Measurements from ENCODE around the gene GSTA3.
A peak's percentile ranks its signal among the peaks of the same experiment; 100 is the strongest.

Gene GSTA3

GRCh38 chr6:52893803-52894202 lies 15.7 kb downstream of the GSTA3 start:
- no peak overlapping the region for H3K27ac ChIP-seq (ENCODE audit: low read length, poor library complexity, severe bottlenecking)
- no peak overlapping the region for H3K18ac ChIP-seq (ENCODE audit: low read depth in 1 of 2, low read length in 2 of 2)

DNA sequence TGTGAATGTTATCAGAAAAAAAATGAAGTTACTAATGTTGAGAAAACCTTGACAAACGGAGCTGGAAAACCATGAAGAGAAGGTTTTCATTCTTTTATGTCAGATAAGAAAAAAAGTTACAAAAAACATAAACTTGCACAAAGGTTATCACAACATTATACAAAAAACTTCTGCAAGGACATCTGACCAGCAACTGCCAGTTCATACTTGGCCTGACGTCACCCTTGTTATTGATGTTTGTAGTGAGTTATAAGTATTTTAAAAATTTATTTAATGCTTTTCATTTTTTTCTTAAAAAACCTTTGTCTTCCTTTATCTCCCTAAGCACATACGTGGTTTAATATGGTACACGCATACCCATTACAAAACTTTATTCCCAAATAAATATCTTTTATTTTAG lies 16.3 kb downstream of the GSTA3 start:
- 100% methylated on average over 2 of the region's 4 CpGs for WGBS
- no peak for DNase-seq

More at GRCh38 chr6:52893803-52894202, 15.7 kb downstream of the GSTA3 start:
- no peaks in the 10 kb centered on the region for H3K9me3 ChIP-seq (ENCODE audit: control insufficient read depth, low read length)
- DNase-seq: no peak
- H2BK12ac ChIP-seq (ENCODE audit: low read length in 2 of 2): no peak overlapping the region
- H2BK5ac ChIP-seq (ENCODE audit: low read depth, low read length, poor library complexity, severe bottlenecking): no peak overlapping the region
- H3K4me1 ChIP-seq (ENCODE audit: control insufficient read depth, insufficient read depth, low read depth, low read length): no peaks in the 10 kb centered on the region
- H2AFZ ChIP-seq (ENCODE audit: low read depth, low read length): no peak overlapping the region
- H3K4ac ChIP-seq (ENCODE audit: low read depth in 1 of 2, low read length in 2 of 2): no peak overlapping the region
- no peak overlapping the region for H2AK5ac ChIP-seq (ENCODE audit: low read length, severe bottlenecking)
- H2BK120ac ChIP-seq (ENCODE audit: low read depth, low read length): no peak overlapping the region
- H3K4me3 ChIP-seq (ENCODE audit: insufficient read depth in 1 of 2, low read depth in 1 of 2, low read length in 2 of 2): no peak overlapping the region
- no peak overlapping the region for H4K91ac ChIP-seq (ENCODE audit: low read length)
- peaks cover 0 to 2% of the 10 kb centered on the region in 2 experiments for H3K27me3 ChIP-seq (ENCODE audit: control insufficient read depth in 1 of 2, insufficient read depth in 1 of 2, low read length in 2 of 2)
- WGBS: 90% methylated on average over 2 of the region's 2 CpGs
- H3K36me3 ChIP-seq (ENCODE audit: control insufficient read depth in 1 of 2, insufficient read depth in 2 of 2, low read depth in 1 of 2, low read length in 2 of 2): no peaks in the 10 kb centered on the region
- H3K14ac ChIP-seq (ENCODE audit: low read length in 2 of 2): no peak overlapping the region
- no peak overlapping the region for H3K9ac ChIP-seq (ENCODE audit: low read length)
- H2BK15ac ChIP-seq (ENCODE audit: low read depth, poor library complexity, severe bottlenecking): no peak overlapping the region
- H3K4me2 ChIP-seq (ENCODE audit: low read length, poor library complexity, severe bottlenecking): no peak overlapping the region
- H3K79me1 ChIP-seq (replicated peaks; ENCODE audit: low read length, poor library complexity, severe bottlenecking): no peaks in the 10 kb centered on the region
- no peak overlapping the region for H3K23ac ChIP-seq (ENCODE audit: low read length in 2 of 2)
- H4K8ac ChIP-seq (ENCODE audit: low read length): no peak overlapping the region

DNA sequence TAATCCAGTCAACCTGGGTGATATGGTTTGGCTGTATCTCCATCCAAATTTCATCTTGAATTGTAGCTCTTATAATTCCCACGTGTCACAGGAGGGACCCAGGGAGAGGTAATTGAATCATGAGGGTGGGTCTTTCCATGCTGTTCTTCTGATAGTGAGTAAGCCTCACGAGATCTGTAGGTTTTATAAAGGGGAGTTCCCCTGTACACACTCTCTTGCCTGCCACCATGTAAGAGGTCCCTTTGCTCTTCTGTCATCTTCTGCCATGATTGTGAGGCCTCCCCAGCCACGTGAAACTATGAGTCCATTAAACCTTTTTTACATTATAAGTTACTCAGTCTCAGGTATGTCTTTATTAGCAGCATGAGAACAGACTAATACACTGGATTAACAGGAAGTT lies 19.5 kb downstream of the GSTA3 start:
- Histone ChIP-seq H3K9ac (ENCODE audit: low read length) (no peak overlapping the region), H2BK15ac (ENCODE audit: low read depth, poor library complexity, severe bottlenecking) (no peak overlapping the region), H3K79me1 (replicated peaks; ENCODE audit: low read length, poor library complexity, severe bottlenecking) (no peaks in the 10 kb centered on the region), H3K4me1 (ENCODE audit: control insufficient read depth, insufficient read depth, low read depth, low read length) (no peaks in the 10 kb centered on the region), H3K14ac (ENCODE audit: low read length in 2 of 2) (no peak overlapping the region), H2BK12ac (ENCODE audit: low read length in 2 of 2) (no peak overlapping the region), H3K27ac (ENCODE audit: low read length, poor library complexity, severe bottlenecking) (no peak overlapping the region), H4K8ac (ENCODE audit: low read length) (no peak overlapping the region), H2AFZ (ENCODE audit: low read depth, low read length) (no peak overlapping the region), H2AK5ac (ENCODE audit: low read length, severe bottlenecking) (no peak overlapping the region), H4K91ac (ENCODE audit: low read length) (no peak overlapping the region), H3K4ac (ENCODE audit: low read depth in 1 of 2, low read length in 2 of 2) (no peak overlapping the region), H3K27me3 (ENCODE audit: control insufficient read depth in 1 of 2, insufficient read depth in 1 of 2, low read length in 2 of 2) (no peaks in the 10 kb centered on the region), H3K36me3 (ENCODE audit: control insufficient read depth in 1 of 2, insufficient read depth in 2 of 2, low read depth in 1 of 2, low read length in 2 of 2) (no peaks in the 10 kb centered on the region), H3K4me2 (ENCODE audit: low read length, poor library complexity, severe bottlenecking) (no peak overlapping the region), H2BK120ac (ENCODE audit: low read depth, low read length) (no peak overlapping the region), H3K23ac (ENCODE audit: low read length in 2 of 2) (no peak overlapping the region), H3K18ac (ENCODE audit: low read depth in 1 of 2, low read length in 2 of 2) (no peak overlapping the region), H2BK5ac (ENCODE audit: low read depth, low read length, poor library complexity, severe bottlenecking) (no peak overlapping the region), H3K4me3 (ENCODE audit: insufficient read depth in 1 of 2, low read depth in 1 of 2, low read length in 2 of 2) (no peak overlapping the region), H3K9me3 (ENCODE audit: control insufficient read depth, low read length) (no peaks in the 10 kb centered on the region)
- WGBS: 91% methylated on average over 3 of the region's 3 CpGs
- DNase-seq: no peak

More for the DNA sequence above, 16.3 kb downstream of the GSTA3 start:
- H2BK5ac ChIP-seq (ENCODE audit: low read depth, low read length, poor library complexity, severe bottlenecking): no peak overlapping the region
- no peak overlapping the region for H4K8ac ChIP-seq (ENCODE audit: low read length)
- peaks cover 0 to 2% of the 10 kb centered on the region in 2 experiments for H3K27me3 ChIP-seq (ENCODE audit: control insufficient read depth in 1 of 2, insufficient read depth in 1 of 2, low read length in 2 of 2)
- H4K91ac ChIP-seq (ENCODE audit: low read length): no peak overlapping the region
- H3K4ac ChIP-seq (ENCODE audit: low read depth in 1 of 2, low read length in 2 of 2): no peak overlapping the region
- H2AK5ac ChIP-seq (ENCODE audit: low read length, severe bottlenecking): no peak overlapping the region
- H3K23ac ChIP-seq (ENCODE audit: low read length in 2 of 2): no peak overlapping the region
- no peak overlapping the region for H2AFZ ChIP-seq (ENCODE audit: low read depth, low read length)
- no peak overlapping the region for H2BK15ac ChIP-seq (ENCODE audit: low read depth, poor library complexity, severe bottlenecking)
- no peaks in the 10 kb centered on the region for H3K36me3 ChIP-seq (ENCODE audit: control insufficient read depth in 1 of 2, insufficient read depth in 2 of 2, low read depth in 1 of 2, low read length in 2 of 2)
- H3K4me1 ChIP-seq (ENCODE audit: control insufficient read depth, insufficient read depth, low read depth, low read length): no peaks in the 10 kb centered on the region
- no peak overlapping the region for H3K4me3 ChIP-seq (ENCODE audit: insufficient read depth in 1 of 2, low read depth in 1 of 2, low read length in 2 of 2)
- no peak overlapping the region for H3K9ac ChIP-seq (ENCODE audit: low read length)
- H3K4me2 ChIP-seq (ENCODE audit: low read length, poor library complexity, severe bottlenecking): no peak overlapping the region
- no peak overlapping the region for H3K14ac ChIP-seq (ENCODE audit: low read length in 2 of 2)
- no peak overlapping the region for H3K27ac ChIP-seq (ENCODE audit: low read length, poor library complexity, severe bottlenecking)
- no peak overlapping the region for H3K18ac ChIP-seq (ENCODE audit: low read depth in 1 of 2, low read length in 2 of 2)
- H3K9me3 ChIP-seq (ENCODE audit: control insufficient read depth, low read length): no peaks in the 10 kb centered on the region
- H3K79me1 ChIP-seq (replicated peaks; ENCODE audit: low read length, poor library complexity, severe bottlenecking): no peaks in the 10 kb centered on the region
- H2BK120ac ChIP-seq (ENCODE audit: low read depth, low read length): no peak overlapping the region
- no peak overlapping the region for H2BK12ac ChIP-seq (ENCODE audit: low read length in 2 of 2)

DNA sequence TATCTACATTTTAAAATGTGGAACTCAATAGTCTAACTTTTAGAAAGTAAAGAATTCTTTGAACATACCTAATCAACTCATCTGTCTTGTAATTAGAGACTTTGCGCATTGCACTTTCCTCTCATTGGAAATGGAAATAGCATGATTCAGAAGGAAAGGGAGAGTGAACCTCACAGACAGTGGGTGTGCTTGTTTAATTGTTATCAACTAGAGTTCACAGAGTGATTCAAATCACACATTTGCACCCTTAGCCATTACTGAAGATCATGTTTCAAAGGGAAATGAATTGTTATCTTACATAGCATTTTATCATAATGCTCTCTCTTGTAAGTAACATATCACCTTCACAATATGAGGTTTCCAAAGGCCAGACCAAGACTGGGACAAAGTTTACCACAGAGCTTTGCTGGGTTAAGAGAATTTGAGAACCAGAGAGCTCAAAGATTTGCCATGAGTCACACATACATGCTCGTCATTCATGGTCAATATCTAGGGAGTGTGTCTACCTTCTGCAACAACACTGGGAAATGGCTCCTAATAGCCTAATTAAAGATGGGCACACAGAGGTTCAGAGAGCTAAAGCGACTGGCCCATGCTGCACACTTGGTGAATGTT lies 21.5 kb downstream of the GSTA3 start:
- Histone ChIP-seq H2BK5ac (ENCODE audit: low read depth, low read length, poor library complexity, severe bottlenecking) (no peak overlapping the region), H3K4me1 (ENCODE audit: control insufficient read depth, insufficient read depth, low read depth, low read length) (no peaks in the 10 kb centered on the region), H2AFZ (ENCODE audit: low read depth, low read length) (no peak overlapping the region), H2BK120ac (ENCODE audit: low read depth, low read length) (no peak overlapping the region), H3K23ac (ENCODE audit: low read length in 2 of 2) (no peak overlapping the region), H3K27me3 (ENCODE audit: control insufficient read depth in 1 of 2, insufficient read depth in 1 of 2, low read length in 2 of 2) (no peaks in the 10 kb centered on the region), H3K4ac (ENCODE audit: low read depth in 1 of 2, low read length in 2 of 2) (no peak overlapping the region), H3K18ac (ENCODE audit: low read depth in 1 of 2, low read length in 2 of 2) (peak overlapping the region in 1 of 2 experiments; percentile 3), H3K9me3 (ENCODE audit: control insufficient read depth, low read length) (no peaks in the 10 kb centered on the region), H4K91ac (ENCODE audit: low read length) (no peak overlapping the region), H4K8ac (ENCODE audit: low read length) (no peak overlapping the region), H3K79me1 (replicated peaks; ENCODE audit: low read length, poor library complexity, severe bottlenecking) (no peaks in the 10 kb centered on the region), H2BK15ac (ENCODE audit: low read depth, poor library complexity, severe bottlenecking) (no peak overlapping the region), H3K4me3 (ENCODE audit: insufficient read depth in 1 of 2, low read depth in 1 of 2, low read length in 2 of 2) (no peak overlapping the region), H3K9ac (ENCODE audit: low read length) (no peak overlapping the region), H3K27ac (ENCODE audit: low read length, poor library complexity, severe bottlenecking) (no peak overlapping the region), H2AK5ac (ENCODE audit: low read length, severe bottlenecking) (no peak overlapping the region), H3K4me2 (ENCODE audit: low read length, poor library complexity, severe bottlenecking) (no peak overlapping the region), H3K36me3 (ENCODE audit: control insufficient read depth in 1 of 2, insufficient read depth in 2 of 2, low read depth in 1 of 2, low read length in 2 of 2) (no peaks in the 10 kb centered on the region), H2BK12ac (ENCODE audit: low read length in 2 of 2) (no peak overlapping the region), H3K14ac (ENCODE audit: low read length in 2 of 2) (no peak overlapping the region)
- no peak for DNase-seq
- WGBS: 70% methylated on average over 2 of the region's 3 CpGs

All from mesenchymal stem cell (in vitro differentiated cells and primary cell).